GM23338 (cell line): ENCODE results near the gene ZNF318.

Source experiments
- EZH2 ChIP-seq: fragments of 200-600 bp; sonication (generic); IDR thresholded peaks from one replicate; pipeline ENCODE4 v1.8.0; 2017; ENCODE audit warnings: antibody characterized with exemption, mild to moderate bottlenecking, low read depth; ENCODE audit not compliant: unreplicated experiment
- JUNB ChIP-seq: IDR thresholded peaks from one replicate; pipeline ENCODE4 v1.6.1; 2016; ENCODE audit warnings: antibody characterized with exemption; ENCODE audit not compliant: unreplicated experiment
- POLR2AphosphoS5 ChIP-seq: IDR thresholded peaks from 2 replicates; pipeline ENCODE4 v1.6.1; 2016; ENCODE audit warnings: antibody characterized with exemption, low read depth
- TF ChIP-seq, protein P1 (sequence below), 2 experiments: fragments of 200-600 bp in 1 of 2; sonication (generic) in 1 of 2; conservative IDR thresholded peaks; 2 replicates each; pipeline versions ENCODE4 v1.5.1 to v1.6.1; 2016 to 2017; ENCODE audit warnings: antibody characterized with exemption in 2 of 2, low read depth in 2 of 2, mild to moderate bottlenecking in 2 of 2, moderate library complexity in 1 of 2
- TF ChIP-seq, protein P2 (sequence below): IDR thresholded peaks from 2 replicates; pipeline ENCODE4 v1.6.1; 2016; ENCODE audit warnings: antibody characterized with exemption
- TF ChIP-seq, protein P3 (sequence below): IDR thresholded peaks from one replicate; pipeline ENCODE4 v1.6.1; 2018; ENCODE audit warnings: antibody characterized with exemption; ENCODE audit not compliant: unreplicated experiment

DNA sequence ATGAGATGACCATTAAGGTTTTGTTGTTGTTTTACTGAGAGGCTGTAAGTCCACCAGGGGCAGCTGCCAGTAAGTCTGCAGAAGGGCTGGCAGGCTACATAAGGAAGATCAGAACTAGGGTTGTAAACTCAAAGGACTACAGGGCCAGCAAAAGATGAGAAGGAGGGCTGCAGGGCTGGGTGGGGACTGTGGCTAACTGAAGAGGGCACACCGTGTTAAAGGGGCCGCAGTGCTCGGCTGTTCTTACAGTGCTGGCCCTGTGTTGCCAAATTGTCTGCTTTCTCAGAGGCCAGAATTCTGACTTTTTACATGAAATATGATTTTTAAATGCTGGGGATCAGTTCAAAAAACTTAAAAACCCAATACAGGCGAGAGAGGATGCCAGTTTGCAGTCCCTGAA is 25.5 kb upstream of the ZNF318 start:
- TF ChIP-seq POLR2AphosphoS5, result no peak
- TF ChIP-seq, protein P1, sequence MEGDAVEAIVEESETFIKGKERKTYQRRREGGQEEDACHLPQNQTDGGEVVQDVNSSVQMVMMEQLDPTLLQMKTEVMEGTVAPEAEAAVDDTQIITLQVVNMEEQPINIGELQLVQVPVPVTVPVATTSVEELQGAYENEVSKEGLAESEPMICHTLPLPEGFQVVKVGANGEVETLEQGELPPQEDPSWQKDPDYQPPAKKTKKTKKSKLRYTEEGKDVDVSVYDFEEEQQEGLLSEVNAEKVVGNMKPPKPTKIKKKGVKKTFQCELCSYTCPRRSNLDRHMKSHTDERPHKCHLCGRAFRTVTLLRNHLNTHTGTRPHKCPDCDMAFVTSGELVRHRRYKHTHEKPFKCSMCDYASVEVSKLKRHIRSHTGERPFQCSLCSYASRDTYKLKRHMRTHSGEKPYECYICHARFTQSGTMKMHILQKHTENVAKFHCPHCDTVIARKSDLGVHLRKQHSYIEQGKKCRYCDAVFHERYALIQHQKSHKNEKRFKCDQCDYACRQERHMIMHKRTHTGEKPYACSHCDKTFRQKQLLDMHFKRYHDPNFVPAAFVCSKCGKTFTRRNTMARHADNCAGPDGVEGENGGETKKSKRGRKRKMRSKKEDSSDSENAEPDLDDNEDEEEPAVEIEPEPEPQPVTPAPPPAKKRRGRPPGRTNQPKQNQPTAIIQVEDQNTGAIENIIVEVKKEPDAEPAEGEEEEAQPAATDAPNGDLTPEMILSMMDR (conservative IDR thresholded peaks at IDR 0.05; ENCODE audit: low read depth in 2 of 2), result no peak
- TF ChIP-seq, protein P2, sequence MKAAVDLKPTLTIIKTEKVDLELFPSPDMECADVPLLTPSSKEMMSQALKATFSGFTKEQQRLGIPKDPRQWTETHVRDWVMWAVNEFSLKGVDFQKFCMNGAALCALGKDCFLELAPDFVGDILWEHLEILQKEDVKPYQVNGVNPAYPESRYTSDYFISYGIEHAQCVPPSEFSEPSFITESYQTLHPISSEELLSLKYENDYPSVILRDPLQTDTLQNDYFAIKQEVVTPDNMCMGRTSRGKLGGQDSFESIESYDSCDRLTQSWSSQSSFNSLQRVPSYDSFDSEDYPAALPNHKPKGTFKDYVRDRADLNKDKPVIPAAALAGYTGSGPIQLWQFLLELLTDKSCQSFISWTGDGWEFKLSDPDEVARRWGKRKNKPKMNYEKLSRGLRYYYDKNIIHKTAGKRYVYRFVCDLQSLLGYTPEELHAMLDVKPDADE, result no peak
- no peak for TF ChIP-seq EZH2
- TF ChIP-seq, protein P3, sequence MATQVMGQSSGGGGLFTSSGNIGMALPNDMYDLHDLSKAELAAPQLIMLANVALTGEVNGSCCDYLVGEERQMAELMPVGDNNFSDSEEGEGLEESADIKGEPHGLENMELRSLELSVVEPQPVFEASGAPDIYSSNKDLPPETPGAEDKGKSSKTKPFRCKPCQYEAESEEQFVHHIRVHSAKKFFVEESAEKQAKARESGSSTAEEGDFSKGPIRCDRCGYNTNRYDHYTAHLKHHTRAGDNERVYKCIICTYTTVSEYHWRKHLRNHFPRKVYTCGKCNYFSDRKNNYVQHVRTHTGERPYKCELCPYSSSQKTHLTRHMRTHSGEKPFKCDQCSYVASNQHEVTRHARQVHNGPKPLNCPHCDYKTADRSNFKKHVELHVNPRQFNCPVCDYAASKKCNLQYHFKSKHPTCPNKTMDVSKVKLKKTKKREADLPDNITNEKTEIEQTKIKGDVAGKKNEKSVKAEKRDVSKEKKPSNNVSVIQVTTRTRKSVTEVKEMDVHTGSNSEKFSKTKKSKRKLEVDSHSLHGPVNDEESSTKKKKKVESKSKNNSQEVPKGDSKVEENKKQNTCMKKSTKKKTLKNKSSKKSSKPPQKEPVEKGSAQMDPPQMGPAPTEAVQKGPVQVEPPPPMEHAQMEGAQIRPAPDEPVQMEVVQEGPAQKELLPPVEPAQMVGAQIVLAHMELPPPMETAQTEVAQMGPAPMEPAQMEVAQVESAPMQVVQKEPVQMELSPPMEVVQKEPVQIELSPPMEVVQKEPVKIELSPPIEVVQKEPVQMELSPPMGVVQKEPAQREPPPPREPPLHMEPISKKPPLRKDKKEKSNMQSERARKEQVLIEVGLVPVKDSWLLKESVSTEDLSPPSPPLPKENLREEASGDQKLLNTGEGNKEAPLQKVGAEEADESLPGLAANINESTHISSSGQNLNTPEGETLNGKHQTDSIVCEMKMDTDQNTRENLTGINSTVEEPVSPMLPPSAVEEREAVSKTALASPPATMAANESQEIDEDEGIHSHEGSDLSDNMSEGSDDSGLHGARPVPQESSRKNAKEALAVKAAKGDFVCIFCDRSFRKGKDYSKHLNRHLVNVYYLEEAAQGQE, result no peak
- no peak for TF ChIP-seq JUNB
